SK-N-SH (cell line): ENCODE measurements around the gene ANKS1B. TPM values are rescaled to one million over a fixed set of nuclear protein-coding genes. Genes with fewer than 3 reads are reported as not detected.
A peak's percentile ranks its signal among the peaks of the same experiment; 100 is the strongest.

Experiments
- CTCF ChIA-PET: fragments of 300-600, 350-600 bp; formaldehyde crosslinking; extraction: SDS; loops from one replicate; lab custom pipeline; 2021; lab: Yijun Ruan, JAX
- POLR2A ChIA-PET: fragments of 350-600 bp; sonication (Branson Sonifier 250); formaldehyde crosslinking; extraction: SDS; loops from one replicate; lab custom pipeline; 2020; ENCODE audit warnings: antibody characterized with exemption, inconsistent platforms; lab: Yijun Ruan, JAX
- DNase-seq: peaks from one replicate; pipeline ENCODE4 v3.0.0; 2012
- H2AFZ ChIP-seq: fragments of 200-600 bp; sonication (generic); 2 replicates; pipeline ENCODE4 v1.8.1; 2016; ENCODE audit warnings: antibody characterized with exemption, mild to moderate bottlenecking, low read depth
- H3F3A ChIP-seq: fragments of 200-600 bp; sonication (generic); replicated peaks from 2 replicates; pipeline ENCODE3; 2016; ENCODE audit warnings: antibody characterized with exemption, mild to moderate bottlenecking; ENCODE audit not compliant: insufficient read depth
- H3K27ac ChIP-seq, 2 experiments: fragments of 200-500 bp in 1 of 2; fragments of 200-600 bp in 1 of 2; sonication (Bioruptor generic) in 1 of 2; sonication (generic), shearing (Covaris generic) in 1 of 2; 2 replicates each; pipeline versions ENCODE4 v1.5.1 to v1.6.1; 2014 to 2016; ENCODE audit warnings: low read depth in 2 of 2, inconsistent platforms in 1 of 2, low read length in 1 of 2, mild to moderate bottlenecking in 1 of 2, mixed read lengths in 1 of 2
- H3K27me3 ChIP-seq: fragments of 200-600 bp; sonication (generic), shearing (Covaris generic); 2 replicates; pipeline ENCODE4 v1.6.1; 2016; ENCODE audit warnings: mixed run types; ENCODE audit not compliant: insufficient read depth
- H3K36me3 ChIP-seq, 2 experiments: fragments of 200-500 bp in 1 of 2; fragments of 200-600 bp in 1 of 2; sonication (Bioruptor generic) in 1 of 2; sonication (generic) in 1 of 2; replicated peaks in 1 of 2; 2 replicates each; pipeline versions ENCODE3 to v1.5.1; 2014 to 2016; ENCODE audit warnings: low read length in 1 of 2, mild to moderate bottlenecking in 1 of 2; ENCODE audit not compliant: insufficient read depth in 2 of 2, control insufficient read depth in 1 of 2
- H3K4me1 ChIP-seq, 2 experiments: fragments of 200-500 bp in 1 of 2; fragments of 200-600 bp in 1 of 2; sonication (Bioruptor generic) in 1 of 2; sonication (generic), shearing (Covaris generic) in 1 of 2; 2 replicates each; pipeline versions ENCODE4 v1.5.1 to v1.6.1; 2014 to 2016; ENCODE audit warnings: low read depth in 1 of 2, low read length in 1 of 2, mixed run types in 1 of 2; ENCODE audit not compliant: insufficient read depth in 2 of 2, control insufficient read depth in 1 of 2
- H3K4me2 ChIP-seq: fragments of 200-600 bp; sonication (generic), shearing (Covaris generic); 2 replicates; pipeline ENCODE4 v1.6.1; 2017; ENCODE audit warnings: mixed run types
- H3K4me3 ChIP-seq, 2 experiments: fragments of 200-500 bp in 1 of 2; fragments of 200-600 bp in 1 of 2; sonication (Bioruptor generic) in 1 of 2; sonication (generic), shearing (Covaris generic) in 1 of 2; 2 replicates each; pipeline versions ENCODE4 v1.5.1 to v1.8.1; 2014 to 2016; ENCODE audit warnings: low read depth in 2 of 2, inconsistent platforms in 1 of 2, low read length in 1 of 2, mild to moderate bottlenecking in 1 of 2, mixed read lengths in 1 of 2, moderate library complexity in 1 of 2
- H3K79me2 ChIP-seq: fragments of 200-600 bp; sonication (generic); 2 replicates; pipeline ENCODE4 v1.8.1; 2017; ENCODE audit warnings: mild to moderate bottlenecking; ENCODE audit not compliant: insufficient read depth
- H3K9ac ChIP-seq: fragments of 200-600 bp; sonication (generic); 2 replicates; pipeline ENCODE4 v1.6.1; 2017; ENCODE audit warnings: mixed run types
- H3K9me2 ChIP-seq: fragments of 200-600 bp; sonication (generic); 2 replicates; pipeline ENCODE4 v1.6.1; 2017; ENCODE audit warnings: mixed run types
- H3K9me3 ChIP-seq: fragments of 200-600 bp; sonication (generic); 2 replicates; pipeline ENCODE4 v1.6.1; 2017; ENCODE audit warnings: mixed run types, mild to moderate bottlenecking, moderate library complexity
- H4K20me1 ChIP-seq: fragments of 200-600 bp; sonication (generic); 2 replicates; pipeline ENCODE4 v1.6.1; 2017; ENCODE audit warnings: mild to moderate bottlenecking, mixed run types; ENCODE audit not compliant: insufficient read depth
- EP300 ChIP-seq, 2 experiments: IDR thresholded peaks; 2 replicates each; pipeline versions ENCODE4 v1.4.0 to v1.6.1; 2012; ENCODE audit warnings: borderline replicate concordance in 1 of 2, low read depth in 1 of 2, low read length in 1 of 2
- FOSL2 ChIP-seq: IDR thresholded peaks from 2 replicates; pipeline ENCODE4 v1.4.0; 2012; ENCODE audit warnings: low read depth, mild to moderate bottlenecking, moderate library complexity, borderline replicate concordance
- MEF2A ChIP-seq: IDR thresholded peaks from 2 replicates; pipeline ENCODE4 v1.4.0; 2012; ENCODE audit warnings: low read depth, borderline replicate concordance
- NFIC ChIP-seq: IDR thresholded peaks from 2 replicates; pipeline ENCODE4 v1.4.0; 2012; ENCODE audit warnings: borderline replicate concordance
- POLR2AphosphoS5 ChIP-seq: IDR thresholded peaks from 2 replicates; pipeline ENCODE4 v1.6.1; 2012; ENCODE audit warnings: low read depth, low read length
- RAD21 ChIP-seq: IDR thresholded peaks from 2 replicates; pipeline ENCODE4 v1.6.1; 2012; ENCODE audit warnings: mild to moderate bottlenecking, low read length
- RCOR1 ChIP-seq: fragments of 150-350 bp; IDR thresholded peaks from 2 replicates; pipeline ENCODE4 v1.6.1; 2017; ENCODE audit warnings: antibody characterized with exemption, low read length
- RXRA ChIP-seq: IDR thresholded peaks from 2 replicates; pipeline ENCODE4 v1.4.0; 2012; ENCODE audit warnings: low read depth, mild to moderate bottlenecking, borderline replicate concordance
- SMC3 ChIP-seq: IDR thresholded peaks from 2 replicates; pipeline ENCODE4 v1.6.1; 2012; ENCODE audit warnings: low read depth, low read length, improper control_type of control experiment
- WGBS: methylation state at CpG from one replicate; pipeline ENCODE4 v1.1.6; 2017; ENCODE audit warnings: low lambda C conversion rate; 5-methylcytosine and 5-hydroxymethylcytosine counted together
- polyA plus RNA-seq, 3 experiments: library from polyadenylated mRNA; depleted of rRNA; stranded (reverse); fragments of >200 nt; gene quantifications; 2 replicates each; pipeline ENCODE4 v1.2.3, GENCODE V29; 2012
- TF ChIP-seq, protein P1 (sequence below): fragments of 200-600 bp; sonication (generic); IDR thresholded peaks from 2 replicates; pipeline ENCODE4 v1.6.1; 2017; ENCODE audit warnings: antibody characterized with exemption, mild to moderate bottlenecking, moderate library complexity
- TF ChIP-seq, protein P2 (sequence below): IDR thresholded peaks from 2 replicates; pipeline ENCODE4 v1.4.0; 2012; ENCODE audit warnings: low read depth

Gene ANKS1B
- polyA plus RNA-seq, 1 of the 3 experiments (the other 2 are of a cell fraction) = 1.8 TPM

DNA sequence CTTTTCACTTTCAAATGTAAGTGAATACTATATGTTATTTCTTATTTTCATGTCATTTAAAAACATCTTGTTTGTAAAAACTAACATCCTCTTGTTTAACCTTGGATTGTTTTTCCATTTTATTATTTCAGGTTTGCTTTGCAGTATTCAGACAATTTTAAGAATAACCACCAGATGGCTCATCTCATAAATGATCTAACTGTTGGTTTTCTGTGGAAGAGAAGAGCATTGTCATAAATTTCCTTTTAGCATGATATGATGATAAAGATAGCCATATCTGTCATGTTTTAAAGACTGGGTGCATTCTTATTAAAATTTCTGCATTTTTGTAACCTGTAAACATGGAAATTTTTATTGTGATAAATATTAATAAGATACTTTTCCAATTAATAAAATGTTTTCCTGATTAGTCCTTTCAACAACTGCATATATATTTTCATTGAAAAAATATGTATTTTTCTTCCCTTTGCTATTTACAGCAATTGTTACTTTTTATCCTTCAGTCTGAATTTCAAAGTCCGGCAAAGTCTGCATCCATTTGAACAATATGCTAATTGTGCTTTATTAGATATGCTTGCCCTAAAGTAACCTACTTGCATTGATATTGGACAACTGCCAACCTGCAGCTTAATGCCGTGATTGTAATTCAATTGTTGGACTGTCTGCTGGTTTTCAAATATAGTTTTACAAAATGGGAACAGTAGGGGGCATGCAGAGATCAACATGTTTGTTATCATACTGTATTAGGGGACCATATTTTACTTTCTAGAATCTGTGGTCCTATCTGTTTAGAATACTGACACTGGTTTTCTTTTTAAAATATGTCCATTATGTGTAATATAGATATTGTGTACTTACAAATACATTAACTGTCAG lies 173.8 kb downstream of the ANKS1B start:
- Histone ChIP-seq H2AFZ (no peak overlapping the region), H3K9me2 (no peaks in the 10 kb centered on the region), H3K4me2 (no peak overlapping the region), H4K20me1 (no peaks in the 10 kb centered on the region), H3K9ac (no peak overlapping the region), H3F3A (peaks cover 6% of the 10 kb centered on the region), H3K36me3 (no peaks in the 10 kb centered on the region), H3K4me3 (no peak overlapping the region), H3K9me3 (no peaks in the 10 kb centered on the region), H3K27me3 (no peaks in the 10 kb centered on the region), H3K79me2 (no peaks in the 10 kb centered on the region), H3K27ac (no peak overlapping the region; a peak in 1 of 4 replicates), H3K4me1 (peaks cover 0 to 4% of the 10 kb centered on the region in 2 experiments; a peak in 1 of 4 replicates)
- peak; percentile 21 for DNase-seq
- TF ChIP-seq, protein P1, sequence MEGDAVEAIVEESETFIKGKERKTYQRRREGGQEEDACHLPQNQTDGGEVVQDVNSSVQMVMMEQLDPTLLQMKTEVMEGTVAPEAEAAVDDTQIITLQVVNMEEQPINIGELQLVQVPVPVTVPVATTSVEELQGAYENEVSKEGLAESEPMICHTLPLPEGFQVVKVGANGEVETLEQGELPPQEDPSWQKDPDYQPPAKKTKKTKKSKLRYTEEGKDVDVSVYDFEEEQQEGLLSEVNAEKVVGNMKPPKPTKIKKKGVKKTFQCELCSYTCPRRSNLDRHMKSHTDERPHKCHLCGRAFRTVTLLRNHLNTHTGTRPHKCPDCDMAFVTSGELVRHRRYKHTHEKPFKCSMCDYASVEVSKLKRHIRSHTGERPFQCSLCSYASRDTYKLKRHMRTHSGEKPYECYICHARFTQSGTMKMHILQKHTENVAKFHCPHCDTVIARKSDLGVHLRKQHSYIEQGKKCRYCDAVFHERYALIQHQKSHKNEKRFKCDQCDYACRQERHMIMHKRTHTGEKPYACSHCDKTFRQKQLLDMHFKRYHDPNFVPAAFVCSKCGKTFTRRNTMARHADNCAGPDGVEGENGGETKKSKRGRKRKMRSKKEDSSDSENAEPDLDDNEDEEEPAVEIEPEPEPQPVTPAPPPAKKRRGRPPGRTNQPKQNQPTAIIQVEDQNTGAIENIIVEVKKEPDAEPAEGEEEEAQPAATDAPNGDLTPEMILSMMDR = peak; percentile 64
- TF ChIP-seq NFIC (peak; percentile 61; the same call in 1 of the 2 replicates), RAD21 (peak; percentile 70), RCOR1 (no peak), SMC3 (peak; percentile 52), EP300 (IDR thresholded peaks at IDR 0.05; ENCODE audit: borderline replicate concordance in 1 of 2, low read depth in 1 of 2, low read length in 1 of 2) (no peak)
- TF ChIP-seq, protein P2, sequence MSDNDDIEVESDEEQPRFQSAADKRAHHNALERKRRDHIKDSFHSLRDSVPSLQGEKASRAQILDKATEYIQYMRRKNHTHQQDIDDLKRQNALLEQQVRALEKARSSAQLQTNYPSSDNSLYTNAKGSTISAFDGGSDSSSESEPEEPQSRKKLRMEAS = 0 out of 2 replicates have a peak, but pooled peaks have one; percentile 18
- WGBS = 3% methylated on average over 2 of the region's 2 CpGs
- ChIA-PET CTCF (interaction anchor here (1.0 to 1.6 kb wide), 5 partner anchors 9 to 744 kb away, joined by 3 to 6 read pairs (median 4); no protein-coding TSS in a partner anchor), POLR2A (no interaction called here)

DNA sequence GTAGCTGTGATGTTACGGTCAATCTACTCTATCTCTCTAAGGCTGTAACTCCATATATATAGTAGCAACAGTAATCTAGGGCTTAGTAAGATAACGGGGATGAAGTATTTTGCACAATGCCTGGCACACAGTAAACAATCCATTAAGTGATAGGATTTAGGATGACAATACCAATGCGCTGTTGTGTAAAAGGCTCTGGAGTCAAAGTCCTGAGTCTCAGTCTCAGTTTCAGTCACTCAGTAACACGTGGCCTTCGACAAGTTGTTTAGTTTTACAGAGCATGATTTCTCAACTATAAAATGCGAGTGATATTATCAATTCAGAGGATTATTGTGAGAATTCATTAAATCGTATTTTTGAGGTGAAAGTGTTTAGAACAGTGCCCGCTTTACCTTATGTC lies 174.8 kb downstream of the ANKS1B start:
- H3K36me3 ChIP-seq = no peaks in the 10 kb centered on the region
- H3K9me3 ChIP-seq = no peaks in the 10 kb centered on the region
- H3K4me2 ChIP-seq = no peak overlapping the region
- no peaks in the 10 kb centered on the region for H3K27me3 ChIP-seq
- TF ChIP-seq MEF2A (no peak), RXRA (no peak), POLR2AphosphoS5 (no peak), SMC3 (no peak), RCOR1 (no peak), FOSL2 (no peak)
- ChIA-PET POLR2A (no interaction called here), CTCF (no interaction called here)
- no peak overlapping the region for H2AFZ ChIP-seq
- H3K9me2 ChIP-seq = no peaks in the 10 kb centered on the region
- no peaks in the 10 kb centered on the region for H3K79me2 ChIP-seq
- H3K9ac ChIP-seq = no peak overlapping the region
- H3F3A ChIP-seq = peaks cover 6% of the 10 kb centered on the region
- no peaks in the 10 kb centered on the region for H4K20me1 ChIP-seq
- DNase-seq = no peak
- H3K4me3 ChIP-seq = no peak overlapping the region
- peaks cover 0 to 4% of the 10 kb centered on the region in 2 experiments; a peak in 1 of 4 replicates for H3K4me1 ChIP-seq
- 78% methylated on average over 8 of the region's 8 CpGs for WGBS
- no peak overlapping the region for H3K27ac ChIP-seq
